ENCODE results near the gene CLIC3.
A peak's percentile ranks its signal among the peaks of the same experiment; 100 is the strongest.

The CLIC3 gene

DNA sequence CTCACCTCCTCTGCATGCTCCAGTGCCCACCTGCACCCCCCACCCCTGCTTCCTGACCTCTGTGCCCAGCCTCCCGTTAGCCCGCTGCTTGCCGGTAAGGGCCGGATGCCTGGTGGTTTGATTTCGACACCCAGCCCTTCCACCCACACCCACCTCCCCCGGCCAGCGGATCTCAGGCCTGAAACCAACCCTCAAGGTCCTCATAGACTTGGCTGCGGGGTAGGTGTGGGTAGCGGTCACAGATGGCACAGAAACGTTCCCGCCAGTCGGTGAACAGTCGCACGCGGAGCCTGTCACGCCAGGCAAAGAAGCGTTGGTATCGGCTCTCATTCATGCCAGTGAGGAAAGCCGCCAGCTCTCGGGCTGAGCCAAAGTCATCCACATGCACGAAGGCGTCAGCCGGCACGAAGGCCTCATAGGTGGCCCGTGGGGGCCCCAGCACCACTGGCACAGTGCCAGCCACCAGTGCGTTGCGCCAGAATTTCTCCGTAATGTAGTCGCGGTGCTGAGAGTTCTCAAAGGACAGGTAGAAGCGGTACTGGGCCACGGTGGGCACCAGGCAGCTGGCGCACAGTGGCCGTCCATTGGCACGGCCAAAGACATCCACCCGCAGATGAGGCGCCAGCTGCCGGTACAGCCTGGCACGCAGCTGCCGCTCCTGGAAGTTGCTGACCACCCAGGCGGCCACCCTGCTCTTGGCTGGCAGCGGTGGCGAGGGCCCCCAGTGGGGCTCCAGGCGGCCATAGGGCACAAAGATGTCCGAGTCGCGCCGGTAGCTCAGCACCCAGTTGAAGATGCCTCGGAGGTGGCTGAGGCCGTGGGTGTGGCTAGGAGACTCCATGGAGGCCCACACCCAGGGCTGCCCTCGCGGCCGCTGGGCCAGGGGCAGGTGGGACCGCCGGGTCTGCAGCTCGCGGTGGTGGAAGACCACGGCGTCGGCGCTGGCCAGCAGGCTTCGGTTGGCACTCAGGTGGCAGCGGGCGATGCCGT, 34.5 kb upstream of the CLIC3 start:
- Histone ChIP-seq H3K9ac (ENCODE audit: low read length) (no peak overlapping the region), H3K4me3 (ENCODE audit: insufficient read depth, low read length, poor library complexity, severe bottlenecking) (no peak overlapping the region), H3K27me3 (ENCODE audit: low read length) (no peaks in the 10 kb centered on the region), H3K9me3 (ENCODE audit: insufficient read depth, low read length) (no peaks in the 10 kb centered on the region), H3K4me2 (ENCODE audit: low read depth, low read length, poor library complexity, severe bottlenecking) (no peak overlapping the region), H3K27ac (ENCODE audit: low read depth, low read length) (no peak overlapping the region), H3F3A (ENCODE audit: insufficient read depth) (no peaks in the 10 kb centered on the region), H2AFZ (ENCODE audit: low read depth, low read length, severe bottlenecking) (no peak overlapping the region), H3K36me3 (ENCODE audit: low read length) (no peaks in the 10 kb centered on the region), H4K20me1 (ENCODE audit: low read depth, low read length) (no peaks in the 10 kb centered on the region), H3K9me2 (replicated peaks; ENCODE audit: insufficient read depth, low read length) (no peaks in the 10 kb centered on the region), H3K79me2 (ENCODE audit: insufficient read depth, low read length) (no peaks in the 10 kb centered on the region)
- TF ChIP-seq, protein P1, sequence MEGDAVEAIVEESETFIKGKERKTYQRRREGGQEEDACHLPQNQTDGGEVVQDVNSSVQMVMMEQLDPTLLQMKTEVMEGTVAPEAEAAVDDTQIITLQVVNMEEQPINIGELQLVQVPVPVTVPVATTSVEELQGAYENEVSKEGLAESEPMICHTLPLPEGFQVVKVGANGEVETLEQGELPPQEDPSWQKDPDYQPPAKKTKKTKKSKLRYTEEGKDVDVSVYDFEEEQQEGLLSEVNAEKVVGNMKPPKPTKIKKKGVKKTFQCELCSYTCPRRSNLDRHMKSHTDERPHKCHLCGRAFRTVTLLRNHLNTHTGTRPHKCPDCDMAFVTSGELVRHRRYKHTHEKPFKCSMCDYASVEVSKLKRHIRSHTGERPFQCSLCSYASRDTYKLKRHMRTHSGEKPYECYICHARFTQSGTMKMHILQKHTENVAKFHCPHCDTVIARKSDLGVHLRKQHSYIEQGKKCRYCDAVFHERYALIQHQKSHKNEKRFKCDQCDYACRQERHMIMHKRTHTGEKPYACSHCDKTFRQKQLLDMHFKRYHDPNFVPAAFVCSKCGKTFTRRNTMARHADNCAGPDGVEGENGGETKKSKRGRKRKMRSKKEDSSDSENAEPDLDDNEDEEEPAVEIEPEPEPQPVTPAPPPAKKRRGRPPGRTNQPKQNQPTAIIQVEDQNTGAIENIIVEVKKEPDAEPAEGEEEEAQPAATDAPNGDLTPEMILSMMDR (IDR thresholded peaks at IDR 0.05; ENCODE audit: insufficient read depth, low read length, poor library complexity, severe bottlenecking) = no peak
- no peak for TF ChIP-seq EZH2phosphoT487 (conservative IDR thresholded peaks at IDR 0.05; ENCODE audit: low read length)

GRCh38 chr9:137030006-137030405, 33.6 kb upstream of the CLIC3 start:
- Histone ChIP-seq H3K4me2 (ENCODE audit: low read depth, low read length, poor library complexity, severe bottlenecking) (no peak overlapping the region), H3K9ac (ENCODE audit: low read length) (no peak overlapping the region)

GRCh38 chr9:137029058-137029936, 32.9 kb upstream of the CLIC3 start:
- peak overlapping the region; percentile 85 for H3K4me2 ChIP-seq (ENCODE audit: low read depth, low read length, poor library complexity, severe bottlenecking)
- H3K36me3 ChIP-seq (ENCODE audit: low read length) = no peaks in the 10 kb centered on the region
- no peak overlapping the region for H3K27ac ChIP-seq (ENCODE audit: low read depth, low read length)
- H2AFZ ChIP-seq (ENCODE audit: low read depth, low read length, severe bottlenecking) = no peak overlapping the region
- no peaks in the 10 kb centered on the region for H4K20me1 ChIP-seq (ENCODE audit: low read depth, low read length)
- H3K4me3 ChIP-seq (ENCODE audit: insufficient read depth, low read length, poor library complexity, severe bottlenecking) = no peak overlapping the region
- H3F3A ChIP-seq (ENCODE audit: insufficient read depth) = no peaks in the 10 kb centered on the region
- no peaks in the 10 kb centered on the region for H3K79me2 ChIP-seq (ENCODE audit: insufficient read depth, low read length)
- H3K9me3 ChIP-seq (ENCODE audit: insufficient read depth, low read length) = no peaks in the 10 kb centered on the region
- no peaks in the 10 kb centered on the region for H3K27me3 ChIP-seq (ENCODE audit: low read length)
- TF ChIP-seq, protein P1 (IDR thresholded peaks at IDR 0.05; ENCODE audit: insufficient read depth, low read length, poor library complexity, severe bottlenecking) = peak; percentile 92
- no peak for TF ChIP-seq EZH2phosphoT487 (conservative IDR thresholded peaks at IDR 0.05; ENCODE audit: low read length)
- no peaks in the 10 kb centered on the region for H3K9me2 ChIP-seq (replicated peaks; ENCODE audit: insufficient read depth, low read length)
- H3K9ac ChIP-seq (ENCODE audit: low read length) = no peak overlapping the region

More at GRCh38 chr9:137030006-137030405, 33.6 kb upstream of the CLIC3 start:
- H3F3A ChIP-seq (ENCODE audit: insufficient read depth) = no peaks in the 10 kb centered on the region
- H3K4me3 ChIP-seq (ENCODE audit: insufficient read depth, low read length, poor library complexity, severe bottlenecking) = no peak overlapping the region
- no peak for TF ChIP-seq EZH2phosphoT487 (conservative IDR thresholded peaks at IDR 0.05; ENCODE audit: low read length)
- TF ChIP-seq, protein P1 (IDR thresholded peaks at IDR 0.05; ENCODE audit: insufficient read depth, low read length, poor library complexity, severe bottlenecking) = no peak
- H3K9me2 ChIP-seq (replicated peaks; ENCODE audit: insufficient read depth, low read length) = no peaks in the 10 kb centered on the region
- no peaks in the 10 kb centered on the region for H3K27me3 ChIP-seq (ENCODE audit: low read length)
- no peak overlapping the region for H3K27ac ChIP-seq (ENCODE audit: low read depth, low read length)
- H3K9me3 ChIP-seq (ENCODE audit: insufficient read depth, low read length) = no peaks in the 10 kb centered on the region
- no peaks in the 10 kb centered on the region for H3K79me2 ChIP-seq (ENCODE audit: insufficient read depth, low read length)
- no peak overlapping the region for H2AFZ ChIP-seq (ENCODE audit: low read depth, low read length, severe bottlenecking)
- H4K20me1 ChIP-seq (ENCODE audit: low read depth, low read length) = no peaks in the 10 kb centered on the region
- H3K36me3 ChIP-seq (ENCODE audit: low read length) = no peaks in the 10 kb centered on the region

Data from SU-DHL-6 (cell line).